ENCODE results near the gene MYPOP.
A peak's percentile ranks its signal among the peaks of the same experiment; 100 is the strongest.

Gene MYPOP

DNA sequence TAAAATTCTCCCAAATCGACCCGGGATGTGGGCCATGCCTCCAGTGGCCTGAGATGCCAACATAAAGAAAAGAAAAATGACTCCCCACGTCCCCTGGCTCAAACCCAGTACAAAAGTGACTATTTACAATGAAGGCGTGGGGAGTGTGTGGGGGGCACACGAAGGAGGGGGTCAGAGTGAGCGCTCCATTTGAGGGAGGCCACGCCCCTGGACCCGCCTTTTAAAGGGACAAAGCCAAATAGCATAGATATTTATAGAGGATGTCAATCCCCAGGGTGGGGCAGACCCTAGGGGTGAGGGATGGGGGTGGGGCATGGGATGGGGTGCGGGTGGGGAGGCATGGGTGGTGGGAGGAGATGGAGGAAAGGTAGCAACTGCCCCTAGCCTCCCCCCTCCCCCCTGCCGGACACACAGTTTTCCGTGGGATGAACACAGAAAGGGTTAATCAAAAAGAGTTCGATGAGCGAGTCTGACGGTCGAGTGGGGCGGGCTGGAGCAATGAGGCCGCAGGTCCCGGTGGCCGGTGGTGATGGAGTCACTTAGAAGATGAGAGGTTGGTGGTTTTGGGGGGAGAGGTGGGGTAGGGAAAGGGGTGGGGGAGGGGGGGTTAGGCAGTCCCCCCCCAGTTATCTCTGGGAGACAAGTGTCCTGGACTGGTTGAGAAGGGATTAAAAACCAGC is 32.3 kb upstream of the MYPOP start:
- no peak overlapping the region for H3K4me3 ChIP-seq (ENCODE audit: low read depth, low read length)
- in situ Hi-C loops (cut with HindIII; ENCODE audit: low sequenced_read_pairs), result no loop called here
- TF ChIP-seq, protein P1, sequence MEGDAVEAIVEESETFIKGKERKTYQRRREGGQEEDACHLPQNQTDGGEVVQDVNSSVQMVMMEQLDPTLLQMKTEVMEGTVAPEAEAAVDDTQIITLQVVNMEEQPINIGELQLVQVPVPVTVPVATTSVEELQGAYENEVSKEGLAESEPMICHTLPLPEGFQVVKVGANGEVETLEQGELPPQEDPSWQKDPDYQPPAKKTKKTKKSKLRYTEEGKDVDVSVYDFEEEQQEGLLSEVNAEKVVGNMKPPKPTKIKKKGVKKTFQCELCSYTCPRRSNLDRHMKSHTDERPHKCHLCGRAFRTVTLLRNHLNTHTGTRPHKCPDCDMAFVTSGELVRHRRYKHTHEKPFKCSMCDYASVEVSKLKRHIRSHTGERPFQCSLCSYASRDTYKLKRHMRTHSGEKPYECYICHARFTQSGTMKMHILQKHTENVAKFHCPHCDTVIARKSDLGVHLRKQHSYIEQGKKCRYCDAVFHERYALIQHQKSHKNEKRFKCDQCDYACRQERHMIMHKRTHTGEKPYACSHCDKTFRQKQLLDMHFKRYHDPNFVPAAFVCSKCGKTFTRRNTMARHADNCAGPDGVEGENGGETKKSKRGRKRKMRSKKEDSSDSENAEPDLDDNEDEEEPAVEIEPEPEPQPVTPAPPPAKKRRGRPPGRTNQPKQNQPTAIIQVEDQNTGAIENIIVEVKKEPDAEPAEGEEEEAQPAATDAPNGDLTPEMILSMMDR (IDR thresholded peaks at IDR 0.05; ENCODE audit: low read depth, low read length, missing control alignments), result no peak
- no peak for DNase-seq (ENCODE audit: low read depth)

DNA sequence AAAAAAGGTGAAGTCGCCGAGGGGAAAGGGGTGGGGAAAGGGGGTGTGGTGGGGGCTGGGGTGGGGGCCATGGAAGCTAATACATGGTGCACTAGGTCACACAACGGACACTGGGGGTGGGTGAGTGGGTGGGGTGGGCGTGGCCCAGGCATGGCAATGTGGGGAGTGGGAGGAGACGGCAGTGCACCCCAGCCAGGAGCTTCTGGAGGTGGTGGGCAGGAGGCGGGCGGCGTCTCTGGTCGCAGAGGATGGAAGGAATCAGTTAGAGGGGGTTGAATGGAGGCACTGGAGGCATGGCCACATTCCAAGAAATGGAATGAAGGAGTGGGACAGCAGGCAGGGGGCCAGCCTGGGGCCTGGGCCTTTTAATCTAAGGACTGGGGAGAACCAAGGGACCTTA is 31.3 kb upstream of the MYPOP start:
- in situ Hi-C loops (cut with HindIII; ENCODE audit: low sequenced_read_pairs), result no loop called here
- no peak overlapping the region for H3K4me3 ChIP-seq (ENCODE audit: low read depth, low read length)
- TF ChIP-seq, protein P1 (IDR thresholded peaks at IDR 0.05; ENCODE audit: low read depth, low read length, missing control alignments), result no peak

GRCh38 chr19:45931055-45931454 is 28.6 kb upstream of the MYPOP start:
- TF ChIP-seq, protein P1 (IDR thresholded peaks at IDR 0.05; ENCODE audit: low read depth, low read length, missing control alignments), result no peak
- no peak overlapping the region for H3K4me3 ChIP-seq (ENCODE audit: low read depth, low read length)
- no peak for DNase-seq (ENCODE audit: low read depth)
- in situ Hi-C loops (cut with HindIII; ENCODE audit: low sequenced_read_pairs), result no loop called here

More for the DNA sequence above, 31.3 kb upstream of the MYPOP start:
- DNase-seq (ENCODE audit: low read depth), result no peak

DNA sequence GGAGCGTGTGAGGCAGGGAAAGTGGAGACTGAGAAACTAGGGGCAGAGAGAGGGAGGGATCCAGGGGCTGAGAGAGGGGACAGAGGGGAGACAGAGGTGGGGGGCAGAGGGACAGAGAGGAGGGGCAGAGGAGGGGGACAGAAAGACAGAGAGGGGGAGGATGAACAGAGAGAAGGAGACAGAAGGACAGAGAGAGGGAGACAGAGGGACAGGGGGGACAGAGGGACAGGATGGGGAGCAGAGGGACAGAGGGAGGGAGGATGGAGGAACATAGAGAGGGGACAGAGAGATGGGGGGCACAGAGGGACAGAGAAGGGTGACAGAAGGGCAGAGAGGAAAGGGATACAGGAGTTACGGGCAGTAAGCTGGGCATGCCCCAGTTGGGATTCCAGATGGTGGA is 26.8 kb upstream of the MYPOP start:
- H3K4me3 ChIP-seq (ENCODE audit: low read depth, low read length), result no peak overlapping the region
- DNase-seq (ENCODE audit: low read depth), result no peak
- TF ChIP-seq, protein P1 (IDR thresholded peaks at IDR 0.05; ENCODE audit: low read depth, low read length, missing control alignments), result no peak
- in situ Hi-C loops (cut with HindIII; ENCODE audit: low sequenced_read_pairs), result loop anchor here (5.0 to 10.0 kb wide), 3 partner anchors 33 to 76 kb away; no protein-coding TSS in a partner anchor

DNA sequence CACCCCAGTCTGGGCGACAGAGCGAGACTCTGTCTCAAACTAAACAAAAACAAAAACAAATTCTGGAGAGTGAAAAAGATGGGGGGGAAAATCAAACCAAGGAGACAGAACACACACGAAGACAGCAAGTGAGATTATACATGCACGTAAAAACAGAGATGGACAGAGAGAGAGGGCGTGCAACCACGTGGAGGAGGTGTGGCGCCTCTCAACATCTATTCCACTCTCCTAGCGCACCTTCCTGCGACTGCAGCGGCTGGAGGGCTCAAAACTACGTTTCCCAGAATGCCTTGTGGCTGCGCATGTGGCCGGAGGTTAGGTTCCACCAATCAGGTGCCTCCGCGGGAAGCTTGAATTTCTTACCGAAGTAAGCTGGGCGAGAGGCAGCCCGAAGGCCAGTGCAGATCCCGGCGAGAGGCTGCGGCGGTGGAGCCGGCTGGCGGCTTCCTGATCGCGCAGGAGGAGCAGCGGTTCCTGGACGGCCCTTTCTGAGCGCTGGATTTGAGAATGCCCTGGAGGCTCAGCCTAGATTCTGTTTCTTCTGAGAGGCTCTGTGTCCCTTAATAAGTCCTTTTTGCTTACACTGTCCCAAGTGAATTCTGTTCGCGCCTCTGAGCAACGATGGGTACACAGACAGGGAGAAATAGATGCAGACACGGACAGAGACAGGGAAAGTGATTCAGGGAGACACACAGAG is 25.3 kb upstream of the MYPOP start:
- in situ Hi-C loops (cut with HindIII; ENCODE audit: low sequenced_read_pairs), result loop anchor here (5.0 to 10.0 kb wide), 3 partner anchors 35 to 77 kb away; no protein-coding TSS in a partner anchor
- peak; percentile 73 for DNase-seq (ENCODE audit: low read depth)
- H3K4me3 ChIP-seq (ENCODE audit: low read depth, low read length), result no peak overlapping the region
- TF ChIP-seq, protein P1 (IDR thresholded peaks at IDR 0.05; ENCODE audit: low read depth, low read length, missing control alignments), result no peak

- in situ Hi-C loops (cut with HindIII; ENCODE audit: low sequenced_read_pairs), result loop anchor here (5.0 to 10.0 kb wide), 3 partner anchors 37 to 80 kb away; no protein-coding TSS in a partner anchor
- TF ChIP-seq, protein P1 (IDR thresholded peaks at IDR 0.05; ENCODE audit: low read depth, low read length, missing control alignments), result no peak
- no peak overlapping the region for H3K4me3 ChIP-seq (ENCODE audit: low read depth, low read length)
- DNase-seq (ENCODE audit: low read depth), result no peak
These were observed 22.6 kb upstream of the MYPOP start for GRCh38 chr19:45924891-45925447.

Measured in astrocyte of the cerebellum (primary cell).